Small intestine (tissue), 7 donors: Measurements from ENCODE around the gene EIPR1. TPM values are rescaled to one million over a fixed set of nuclear protein-coding genes. Genes with fewer than 3 reads are reported as not detected.

Experiments
- DNase-seq, 2 donors: peaks; one replicate each; pipeline versions ENCODE4 v3.0.0 to v3.0.0-alpha.2; 2013
- FAIRE-seq: peaks from 2 replicates; lab custom pipeline; 2012; peaks lifted over from hg19 to GRCh38; lab: Jason Lieb, UNC
- H3K27ac ChIP-seq, 3 donors: one replicate each; pipeline ENCODE4 v1.5.1; 2013; ENCODE audit warnings: low read length in 2 of 3, mild to moderate bottlenecking in 2 of 3, control low read depth in 1 of 3, inconsistent platforms in 1 of 3, low read depth in 1 of 3, moderate library complexity in 1 of 3
- H3K27me3 ChIP-seq, 3 donors: one replicate each; pipeline ENCODE4 v1.6.1; 2013; ENCODE audit warnings: low read length in 3 of 3, inconsistent platforms in 1 of 3; ENCODE audit not compliant: control insufficient read depth in 3 of 3, insufficient read depth in 3 of 3
- H3K36me3 ChIP-seq, 3 donors: one replicate each; pipeline ENCODE4 v1.6.1; 2013; ENCODE audit warnings: low read length in 3 of 3, inconsistent platforms in 1 of 3, low read depth in 1 of 3, mild to moderate bottlenecking in 1 of 3, moderate library complexity in 1 of 3; ENCODE audit not compliant: control insufficient read depth in 3 of 3, insufficient read depth in 2 of 3
- H3K4me1 ChIP-seq, 3 donors: one replicate each; pipeline ENCODE4 v1.6.1; 2013; ENCODE audit warnings: low read length in 2 of 3, inconsistent platforms in 1 of 3, low read depth in 1 of 3, mild to moderate bottlenecking in 1 of 3, moderate library complexity in 1 of 3; ENCODE audit not compliant: control insufficient read depth in 3 of 3, insufficient read depth in 2 of 3
- H3K4me3 ChIP-seq, 3 donors: one replicate each; pipeline ENCODE4 v1.5.1; 2013; ENCODE audit warnings: low read length in 3 of 3, control low read depth in 1 of 3, inconsistent platforms in 1 of 3, low read depth in 1 of 3, mild to moderate bottlenecking in 1 of 3, moderate library complexity in 1 of 3
- H3K9me3 ChIP-seq, 2 donors: one replicate each; pipeline ENCODE4 v1.6.1; 2013; ENCODE audit warnings: low read depth in 1 of 2, low read length in 1 of 2; ENCODE audit not compliant: control insufficient read depth in 2 of 2, insufficient read depth in 1 of 2
- WGBS, 3 donors: extraction: QIAGEN DNeasy Blood & Tissue Kit; methylation state at CpG; one replicate each; pipeline ENCODE4 v1.1.7; 2013; 5-methylcytosine and 5-hydroxymethylcytosine counted together
- polyA plus RNA-seq, 4 donors: library from polyadenylated mRNA; stranded (reverse) in 3 of 4; unstranded in 1 of 4; fragments of 200-250 nt in 3 of 4; fragments of 120-200 nt in 1 of 4; gene quantifications; one replicate each; pipeline versions ENCODE4 v1.2.1 to v1.2.3, GENCODE V29; 2013
- donor health status: healthy with polysubstance abuse.
- donor health status: control.
- donor health status: control.
- donor health status: Bipolar disorder and iron deficiency.
- donor health status: healthy.

EIPR1 gene
- polyA plus RNA-seq, 4 donors, result 16.8 to 28.5 (median 19.5) TPM

- Histone ChIP-seq H3K4me1 (no peaks in the 10 kb centered on the region), H3K36me3 (peaks cover 13 to 67% (median 24%) of the 10 kb centered on the region in 3 donors), H3K9me3 (no peaks in the 10 kb centered on the region), H3K27me3 (no peaks in the 10 kb centered on the region), H3K27ac (no peak overlapping the region), H3K4me3 (no peak overlapping the region)
- no peak for FAIRE-seq
- no peak for DNase-seq
- WGBS, 3 donors, result 87 to 90% (median 89%) methylated on average over 14 of the region's 14 CpGs
These were observed 43.3 kb upstream of the EIPR1 start for GRCh38 chr2:3420769-3421397.

GRCh38 chr2:3420076-3420768 is 42.6 kb upstream of the EIPR1 start:
- DNase-seq (no peak), FAIRE-seq (no peak)
- H3K36me3 ChIP-seq, result peaks cover 10 to 63% (median 21%) of the 10 kb centered on the region in 3 donors
- H3K4me1 ChIP-seq, result no peaks in the 10 kb centered on the region
- H3K27ac ChIP-seq, result no peak overlapping the region
- no peaks in the 10 kb centered on the region for H3K9me3 ChIP-seq
- 90 to 94% (median 92%) methylated on average over 12 to 13 of the region's 13 CpGs for WGBS, 3 donors
- no peak overlapping the region for H3K4me3 ChIP-seq
- H3K27me3 ChIP-seq, result no peaks in the 10 kb centered on the region

- WGBS, 3 donors, result 91 to 93% (median 92%) methylated on average over 11 of the region's 11 CpGs
- Histone ChIP-seq H3K36me3 (peaks cover 12 to 62% (median 21%) of the 10 kb centered on the region in 3 donors), H3K4me1 (no peaks in the 10 kb centered on the region), H3K4me3 (no peak overlapping the region), H3K27ac (no peak overlapping the region), H3K27me3 (no peaks in the 10 kb centered on the region), H3K9me3 (no peaks in the 10 kb centered on the region)
- FAIRE-seq, result no peak
- no peak for DNase-seq
These were observed 41.3 kb upstream of the EIPR1 start for GRCh38 chr2:3418766-3419404.

- DNase-seq (no peak), FAIRE-seq (no peak)
- WGBS, 3 donors, result 93 to 96% (median 96%) methylated on average over 25 of the region's 25 CpGs
- H3K9me3 ChIP-seq, result no peaks in the 10 kb centered on the region
- H3K27ac ChIP-seq, result no peak overlapping the region
- peaks cover 6 to 37% (median 9%) of the 10 kb centered on the region in 3 donors for H3K36me3 ChIP-seq
- no peaks in the 10 kb centered on the region for H3K27me3 ChIP-seq
- H3K4me3 ChIP-seq, result no peak overlapping the region
- no peaks in the 10 kb centered on the region for H3K4me1 ChIP-seq
These were observed 36.7 kb upstream of the EIPR1 start for GRCh38 chr2:3414133-3414860.

- H3K27me3 ChIP-seq, result no peaks in the 10 kb centered on the region
- no peaks in the 10 kb centered on the region for H3K4me1 ChIP-seq
- no peaks in the 10 kb centered on the region for H3K9me3 ChIP-seq
- FAIRE-seq (no peak), DNase-seq (no peak)
- 89 to 95% (median 93%) methylated on average over 4 of the region's 4 CpGs for WGBS, 3 donors
- H3K36me3 ChIP-seq, result peaks cover 4 to 37% (median 10%) of the 10 kb centered on the region in 3 donors
- H3K4me3 ChIP-seq, result no peak overlapping the region
- H3K27ac ChIP-seq, result no peak overlapping the region
These were observed 36.1 kb upstream of the EIPR1 start for GRCh38 chr2:3413697-3414096.

- H3K36me3 ChIP-seq, result peaks cover 4 to 30% (median 12%) of the 10 kb centered on the region in 3 donors
- WGBS, 3 donors, result 85 to 90% (median 88%) methylated on average over 3 of the region's 3 CpGs
- H3K27ac ChIP-seq, result no peak overlapping the region
- DNase-seq (no peak), FAIRE-seq (no peak)
- no peaks in the 10 kb centered on the region for H3K9me3 ChIP-seq
- no peaks in the 10 kb centered on the region for H3K4me1 ChIP-seq
- H3K27me3 ChIP-seq, result no peaks in the 10 kb centered on the region
- no peak overlapping the region for H3K4me3 ChIP-seq
These were observed 33.5 kb upstream of the EIPR1 start for GRCh38 chr2:3411103-3411502.

- 92 to 93% (median 92%) methylated on average over 12 of the region's 12 CpGs for WGBS, 3 donors
- FAIRE-seq, result no peak
- no peaks in the 10 kb centered on the region for H3K9me3 ChIP-seq
These were observed 32.1 kb upstream of the EIPR1 start for GRCh38 chr2:3409627-3410170.

GRCh38 chr2:3408781-3409180 is 31.2 kb upstream of the EIPR1 start:
- FAIRE-seq (no peak), DNase-seq (no peak)
- Histone ChIP-seq H3K9me3 (no peaks in the 10 kb centered on the region), H3K27me3 (no peaks in the 10 kb centered on the region), H3K4me1 (no peaks in the 10 kb centered on the region), H3K4me3 (no peak overlapping the region), H3K36me3 (peaks cover 3 to 27% (median 6%) of the 10 kb centered on the region in 3 donors), H3K27ac (no peak overlapping the region)
- 96 to 97% (median 97%) methylated on average over 13 of the region's 13 CpGs for WGBS, 3 donors

More at GRCh38 chr2:3409627-3410170, 32.1 kb upstream of the EIPR1 start:
- Histone ChIP-seq H3K36me3 (peaks cover 7 to 30% (median 7%) of the 10 kb centered on the region in 3 donors), H3K27ac (no peak overlapping the region), H3K4me1 (no peaks in the 10 kb centered on the region), H3K4me3 (no peak overlapping the region), H3K27me3 (no peaks in the 10 kb centered on the region)
- DNase-seq, result no peak
